IMR-90 (cell line): ENCODE results near the gene CDK7. TPM values are rescaled to one million over a fixed set of nuclear protein-coding genes. Genes with fewer than 3 reads are reported as not detected.
"Not testable (repeated sequence)": the region's sequence is repeated elsewhere in the genome, so short reads cannot be mapped to it uniquely, and the experiment has no call there.

Source experiments
- ATAC-seq: fragments of 200-7000 bp; cut with Tn5 transposase; 2 replicates; pipeline ENCODE4 v1.9.1; 2020; ENCODE audit warnings: low read depth, mild to moderate bottlenecking, moderate library complexity
- BruUV-seq: library from RNA; stranded (reverse); fragments of 400-500 nt; replicated peaks from 2 replicates; lab custom pipeline; 2021; lab: Mats Ljungman, UMichigan
- CTCF ChIA-PET: fragments of 300-600 bp; formaldehyde crosslinking; extraction: SDS; loops from one replicate; lab custom pipeline; 2021; ENCODE audit warnings: antibody characterized with exemption; lab: Yijun Ruan, JAX
- POLR2A ChIA-PET: fragments of 300-600 bp; sonication (Branson Sonifier 250); formaldehyde crosslinking; loops from one replicate; lab custom pipeline; 2022; ENCODE audit warnings: antibody characterized with exemption; ENCODE audit not compliant: unreplicated experiment; lab: Charles Lee
- DNase-seq: peaks from one replicate; pipeline ENCODE4 v3.0.0; 2013
- H2AFZ ChIP-seq: replicated peaks from 2 replicates; pipeline ENCODE3; 2013; ENCODE audit warnings: low read length, mild to moderate bottlenecking; ENCODE audit not compliant: poor library complexity
- H2AK5ac ChIP-seq: 2 replicates; pipeline ENCODE4 v1.6.1; 2013; ENCODE audit warnings: low read depth, low read length, inconsistent platforms
- H2AK9ac ChIP-seq: replicated peaks from 2 replicates; pipeline ENCODE3; 2013; ENCODE audit warnings: mild to moderate bottlenecking, low read depth, low read length, moderate library complexity; ENCODE audit not compliant: poor library complexity
- H2BK120ac ChIP-seq: 2 replicates; pipeline ENCODE4 v1.6.1; 2013; ENCODE audit warnings: low read depth, low read length, inconsistent platforms
- H2BK15ac ChIP-seq: 3 replicates; pipeline ENCODE4 v1.6.1; 2013; ENCODE audit warnings: low read depth, low read length, inconsistent platforms
- H2BK20ac ChIP-seq: 2 replicates; pipeline ENCODE4 v1.6.1; 2013; ENCODE audit warnings: low read depth, mild to moderate bottlenecking, inconsistent platforms, low read length, moderate library complexity
- H2BK5ac ChIP-seq: 2 replicates; pipeline ENCODE4 v1.6.1; 2013; ENCODE audit warnings: mild to moderate bottlenecking, low read depth, low read length, inconsistent platforms; ENCODE audit not compliant: poor library complexity, severe bottlenecking
- H3K14ac ChIP-seq: replicated peaks from 2 replicates; pipeline ENCODE4 v1.6.1; 2013; ENCODE audit warnings: low read depth, low read length, inconsistent platforms
- H3K18ac ChIP-seq: 2 replicates; pipeline ENCODE4 v1.6.1; 2013; ENCODE audit warnings: low read depth, low read length, control low read depth
- H3K23ac ChIP-seq: 2 replicates; pipeline ENCODE4 v1.6.1; 2013; ENCODE audit warnings: low read depth, low read length, inconsistent platforms
- H3K27ac ChIP-seq: 2 replicates; pipeline ENCODE4 v1.5.1; 2013; ENCODE audit warnings: mild to moderate bottlenecking, control low read depth, low read length; ENCODE audit not compliant: insufficient read depth
- H3K27me3 ChIP-seq: 2 replicates; pipeline ENCODE4 v1.6.1; 2013; ENCODE audit warnings: low read length; ENCODE audit not compliant: control insufficient read depth, insufficient read depth
- H3K36me3 ChIP-seq: 2 replicates; pipeline ENCODE4 v1.6.1; 2013; ENCODE audit warnings: low read length, mixed read lengths; ENCODE audit not compliant: control insufficient read depth, insufficient read depth
- H3K4ac ChIP-seq: 2 replicates; pipeline ENCODE4 v1.6.1; 2013; ENCODE audit warnings: low read depth, low read length, inconsistent platforms
- H3K4me1 ChIP-seq: 2 replicates; pipeline ENCODE4 v1.6.1; 2013; ENCODE audit warnings: low read length, mixed read lengths; ENCODE audit not compliant: control insufficient read depth, insufficient read depth
- H3K4me2 ChIP-seq: 2 replicates; pipeline ENCODE4 v1.6.1; 2013; ENCODE audit warnings: low read depth, mild to moderate bottlenecking, control low read depth, low read length, moderate library complexity
- H3K4me3 ChIP-seq: 2 replicates; pipeline ENCODE4 v1.5.1; 2013; ENCODE audit warnings: low read depth, mild to moderate bottlenecking, control low read depth, low read length, moderate library complexity; ENCODE audit not compliant: insufficient read depth
- H3K56ac ChIP-seq: 2 replicates; pipeline ENCODE4 v1.6.1; 2013; ENCODE audit warnings: low read length, inconsistent platforms; ENCODE audit not compliant: insufficient read depth; ENCODE audit errors: extremely low read depth
- H3K79me1 ChIP-seq, 2 experiments: 2 replicates each; pipeline ENCODE4 v1.6.1; 2013; ENCODE audit warnings: low read length in 2 of 2, inconsistent platforms in 1 of 2, low read depth in 1 of 2
- H3K9ac ChIP-seq: 2 replicates; pipeline ENCODE4 v1.6.1; 2013; ENCODE audit warnings: low read depth, low read length, control low read depth
- H3K9me1 ChIP-seq: 2 replicates; pipeline ENCODE4 v1.6.1; 2013; ENCODE audit warnings: low read length, inconsistent platforms; ENCODE audit not compliant: insufficient read depth
- H3K9me3 ChIP-seq: 2 replicates; pipeline ENCODE4 v1.6.1; 2013; ENCODE audit warnings: low read length; ENCODE audit not compliant: control insufficient read depth, insufficient read depth
- H4K20me1 ChIP-seq: 2 replicates; pipeline ENCODE4 v1.6.1; 2013; ENCODE audit warnings: low read length, inconsistent platforms; ENCODE audit not compliant: insufficient read depth
- H4K5ac ChIP-seq: 2 replicates; pipeline ENCODE4 v1.6.1; 2013; ENCODE audit warnings: mild to moderate bottlenecking, low read depth, low read length, control low read depth
- H4K8ac ChIP-seq, 2 experiments: 2 replicates each; pipeline ENCODE4 v1.6.1; 2013; ENCODE audit warnings: low read depth in 2 of 2, low read length in 2 of 2, control low read depth in 1 of 2, inconsistent platforms in 1 of 2
- H4K91ac ChIP-seq: 2 replicates; pipeline ENCODE4 v1.6.1; 2013; ENCODE audit warnings: low read depth, low read length, inconsistent platforms; ENCODE audit not compliant: insufficient read depth
- WGBS, 2 experiments: methylation state at CpG; one replicate each; pipeline versions ENCODE4 v1.1.5 to v1.1.7; 2013; ENCODE audit warnings: missing lambda C conversion rate in 2 of 2; ENCODE audit not compliant: insufficient read length in 1 of 2; ENCODE audit errors: extremely low coverage in 2 of 2; 5-methylcytosine and 5-hydroxymethylcytosine counted together
- dilution Hi-C: fragments of 300-500 bp; cut with HindIII; formaldehyde crosslinking; loops from one replicate; pipeline ENCODE4 v1.14.3; 2018; ENCODE audit warnings: low sequenced_read_pairs; ENCODE audit not compliant: unreplicated experiment
- in situ Hi-C: fragments of 300-500 bp; cut with MboI; formaldehyde crosslinking; loops from 3 replicates; pipeline ENCODE4 v1.14.3; 2019; ENCODE audit warnings: low sequenced_read_pairs, inconsistent platforms, mixed read lengths
- intact Hi-C: fragments of 100-400 bp; cut with micrococcal nuclease; formaldehyde crosslinking; loops from 2 replicates; pipeline ENCODE4 v1.10.0; 2022
- polyA plus RNA-seq, 3 experiments: library from polyadenylated mRNA; depleted of rRNA; stranded (reverse); fragments of >200 nt; gene quantifications; 2 replicates each; pipeline ENCODE4 v1.2.3, GENCODE V29; 2012; ENCODE audit warnings: low replicate concordance in 1 of 3
- total RNA-seq: library from RNA; depleted of rRNA; stranded (reverse); fragments of >200 nt; gene quantifications from 2 replicates; pipeline ENCODE4 v1.2.3, GENCODE V29; 2012

Gene CDK7
- total and polyA plus RNA-seq, 2 of the 4 experiments (the other 2 are of a cell fraction), result 59.8 to 65.6 TPM

GRCh38 chr5:69220371-69220770 lies 14.3 kb upstream of the CDK7 start:
- POLR2A ChIA-PET, result not testable (repeated sequence)

GRCh38 chr5:69220833-69221232 lies 13.9 kb upstream of the CDK7 start:
- H3K18ac ChIP-seq, H4K20me1 ChIP-seq, dilution Hi-C loops, in situ Hi-C loops, H2BK15ac ChIP-seq, H3K23ac ChIP-seq, H3K14ac ChIP-seq, H3K56ac ChIP-seq, H4K91ac ChIP-seq, H3K4me1 ChIP-seq, H2BK5ac ChIP-seq, H2AFZ ChIP-seq, H3K4me2 ChIP-seq, ATAC-seq, H3K9ac ChIP-seq, H4K5ac ChIP-seq, DNase-seq, H3K4ac ChIP-seq, H3K9me1 ChIP-seq, H3K4me3 ChIP-seq, H3K27ac ChIP-seq, POLR2A ChIA-PET, H2BK20ac ChIP-seq, H2BK120ac ChIP-seq, intact Hi-C loops, H2AK9ac ChIP-seq, BruUV-seq, H4K8ac ChIP-seq, H3K27me3 ChIP-seq, H2AK5ac ChIP-seq, H3K9me3 ChIP-seq, H3K36me3 ChIP-seq, CTCF ChIA-PET: not testable (repeated sequence)
- WGBS, 2 experiments, result no CpG with 5 or more reads among the region's 9 CpGs
- H3K79me1 ChIP-seq, result peaks cover 19 to 31% of the 10 kb centered on the region in 2 experiments; a peak in 3 of 4 replicates

More at GRCh38 chr5:69220371-69220770, 14.3 kb upstream of the CDK7 start:
- no CpG with 5 or more reads among the region's 18 CpGs for WGBS, 2 experiments
- H3K23ac ChIP-seq, H2BK20ac ChIP-seq, H3K4me2 ChIP-seq, BruUV-seq, H3K27me3 ChIP-seq, H2BK5ac ChIP-seq, H4K20me1 ChIP-seq, H2AK9ac ChIP-seq, H2BK120ac ChIP-seq, H2AFZ ChIP-seq, H3K14ac ChIP-seq, H3K9me3 ChIP-seq, H3K4ac ChIP-seq, H2BK15ac ChIP-seq, H3K9me1 ChIP-seq, dilution Hi-C loops, H3K56ac ChIP-seq, H3K9ac ChIP-seq, CTCF ChIA-PET, H3K18ac ChIP-seq, H3K4me3 ChIP-seq, H3K27ac ChIP-seq, H3K4me1 ChIP-seq, DNase-seq, ATAC-seq, H2AK5ac ChIP-seq, H4K5ac ChIP-seq, H4K91ac ChIP-seq, H4K8ac ChIP-seq, intact Hi-C loops, H3K36me3 ChIP-seq, in situ Hi-C loops: not testable (repeated sequence)
- H3K79me1 ChIP-seq, result peaks cover 19 to 28% of the 10 kb centered on the region in 2 experiments; a peak in 3 of 4 replicates
